ENCODE measurements around the gene PIGS.

The PIGS gene

DNA sequence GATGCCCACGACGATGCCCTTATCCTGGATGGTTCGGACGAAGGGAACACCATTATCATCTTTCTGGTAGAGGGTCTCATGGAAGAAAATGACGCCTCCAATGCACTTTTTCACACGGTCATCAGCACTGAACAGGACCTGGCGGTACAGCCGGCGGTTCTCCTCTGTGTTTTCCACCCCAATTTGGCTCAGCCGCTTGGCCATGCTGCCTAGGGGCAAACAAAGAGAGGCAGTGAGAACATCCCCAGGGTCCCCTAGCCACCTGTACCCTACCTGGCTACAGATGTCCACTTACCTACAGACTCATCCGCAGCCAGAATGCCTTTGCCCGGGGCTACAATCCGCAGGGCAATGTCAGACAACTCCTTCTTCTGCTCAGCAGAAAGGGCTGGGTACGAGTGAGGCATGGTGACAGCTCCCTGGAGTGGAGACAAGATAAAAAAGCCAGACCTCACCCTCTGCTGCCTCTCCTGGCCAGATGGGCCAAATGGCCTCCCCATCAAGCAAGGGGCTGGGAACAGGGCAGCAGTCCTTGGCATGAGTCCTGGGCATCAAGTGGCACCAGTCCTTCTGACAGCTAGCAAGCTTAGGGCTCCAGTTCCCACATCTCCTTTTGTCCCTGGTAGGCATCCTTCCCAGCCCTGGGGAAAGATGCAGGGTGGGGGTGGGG is 3.9 kb upstream of the PIGS start:
- Histone ChIP-seq H2BK12ac (ENCODE audit: low read length in 2 of 2) (no peak overlapping the region), H3K27ac (ENCODE audit: low read length, poor library complexity, severe bottlenecking) (no peak overlapping the region), H2BK5ac (ENCODE audit: low read depth, low read length, poor library complexity, severe bottlenecking) (no peak overlapping the region), H3K18ac (ENCODE audit: low read depth in 1 of 2, low read length in 2 of 2) (no peak overlapping the region), H3K23ac (ENCODE audit: low read length in 2 of 2) (no peak overlapping the region), H3K4me2 (ENCODE audit: low read length, poor library complexity, severe bottlenecking) (no peak overlapping the region), H3K9ac (ENCODE audit: low read length) (no peak overlapping the region), H3K79me1 (replicated peaks; ENCODE audit: low read length, poor library complexity, severe bottlenecking) (peaks cover 5% of the 10 kb centered on the region), H3K14ac (ENCODE audit: low read length in 2 of 2) (no peak overlapping the region), H2BK120ac (ENCODE audit: low read depth, low read length) (no peak overlapping the region), H3K4me1 (ENCODE audit: control insufficient read depth, insufficient read depth, low read depth, low read length) (peaks cover 12% of the 10 kb centered on the region), H3K4me3 (ENCODE audit: insufficient read depth in 1 of 2, low read depth in 1 of 2, low read length in 2 of 2) (no peak overlapping the region), H3K4ac (ENCODE audit: low read depth in 1 of 2, low read length in 2 of 2) (no peak overlapping the region), H2BK15ac (ENCODE audit: low read depth, poor library complexity, severe bottlenecking) (no peak overlapping the region), H2AK5ac (ENCODE audit: low read length, severe bottlenecking) (no peak overlapping the region), H4K91ac (ENCODE audit: low read length) (no peak overlapping the region), H4K8ac (ENCODE audit: low read length) (no peak overlapping the region), H3K36me3 (ENCODE audit: control insufficient read depth in 1 of 2, insufficient read depth in 2 of 2, low read depth in 1 of 2, low read length in 2 of 2) (peaks cover 22 to 33% of the 10 kb centered on the region in 2 experiments), H3K27me3 (ENCODE audit: control insufficient read depth in 1 of 2, insufficient read depth in 1 of 2, low read length in 2 of 2) (no peaks in the 10 kb centered on the region), H2AFZ (ENCODE audit: low read depth, low read length) (no peak overlapping the region), H3K9me3 (ENCODE audit: control insufficient read depth, low read length) (no peaks in the 10 kb centered on the region)
- DNase-seq: no peak
- 93% methylated on average over 14 of the region's 14 CpGs for WGBS

- H4K91ac ChIP-seq (ENCODE audit: low read length): no peak overlapping the region
- H3K14ac ChIP-seq (ENCODE audit: low read length in 2 of 2): no peak overlapping the region
- no peak overlapping the region for H2AK5ac ChIP-seq (ENCODE audit: low read length, severe bottlenecking)
- H2BK120ac ChIP-seq (ENCODE audit: low read depth, low read length): no peak overlapping the region
- H3K4ac ChIP-seq (ENCODE audit: low read depth in 1 of 2, low read length in 2 of 2): no peak overlapping the region
- no peak overlapping the region for H2AFZ ChIP-seq (ENCODE audit: low read depth, low read length)
- peaks cover 6% of the 10 kb centered on the region for H3K79me1 ChIP-seq (replicated peaks; ENCODE audit: low read length, poor library complexity, severe bottlenecking)
- no peak overlapping the region for H2BK15ac ChIP-seq (ENCODE audit: low read depth, poor library complexity, severe bottlenecking)
- H3K9ac ChIP-seq (ENCODE audit: low read length): no peak overlapping the region
- H3K23ac ChIP-seq (ENCODE audit: low read length in 2 of 2): no peak overlapping the region
- H3K4me2 ChIP-seq (ENCODE audit: low read length, poor library complexity, severe bottlenecking): no peak overlapping the region
- 97% methylated on average over 6 of the region's 7 CpGs for WGBS
- H3K27me3 ChIP-seq (ENCODE audit: control insufficient read depth in 1 of 2, insufficient read depth in 1 of 2, low read length in 2 of 2): no peaks in the 10 kb centered on the region
- no peak overlapping the region for H3K18ac ChIP-seq (ENCODE audit: low read depth in 1 of 2, low read length in 2 of 2)
- H2BK12ac ChIP-seq (ENCODE audit: low read length in 2 of 2): no peak overlapping the region
- no peaks in the 10 kb centered on the region for H3K9me3 ChIP-seq (ENCODE audit: control insufficient read depth, low read length)
- H3K36me3 ChIP-seq (ENCODE audit: control insufficient read depth in 1 of 2, insufficient read depth in 2 of 2, low read depth in 1 of 2, low read length in 2 of 2): peaks cover 18 to 26% of the 10 kb centered on the region in 2 experiments
- DNase-seq: no peak
- no peak overlapping the region for H4K8ac ChIP-seq (ENCODE audit: low read length)
- peaks cover 14% of the 10 kb centered on the region for H3K4me1 ChIP-seq (ENCODE audit: control insufficient read depth, insufficient read depth, low read depth, low read length)
- no peak overlapping the region for H2BK5ac ChIP-seq (ENCODE audit: low read depth, low read length, poor library complexity, severe bottlenecking)
- no peak overlapping the region for H3K4me3 ChIP-seq (ENCODE audit: insufficient read depth in 1 of 2, low read depth in 1 of 2, low read length in 2 of 2)
- no peak overlapping the region for H3K27ac ChIP-seq (ENCODE audit: low read length, poor library complexity, severe bottlenecking)
Observed at GRCh38 chr17:28574526-28574925, 3.2 kb upstream of the PIGS start.

DNA sequence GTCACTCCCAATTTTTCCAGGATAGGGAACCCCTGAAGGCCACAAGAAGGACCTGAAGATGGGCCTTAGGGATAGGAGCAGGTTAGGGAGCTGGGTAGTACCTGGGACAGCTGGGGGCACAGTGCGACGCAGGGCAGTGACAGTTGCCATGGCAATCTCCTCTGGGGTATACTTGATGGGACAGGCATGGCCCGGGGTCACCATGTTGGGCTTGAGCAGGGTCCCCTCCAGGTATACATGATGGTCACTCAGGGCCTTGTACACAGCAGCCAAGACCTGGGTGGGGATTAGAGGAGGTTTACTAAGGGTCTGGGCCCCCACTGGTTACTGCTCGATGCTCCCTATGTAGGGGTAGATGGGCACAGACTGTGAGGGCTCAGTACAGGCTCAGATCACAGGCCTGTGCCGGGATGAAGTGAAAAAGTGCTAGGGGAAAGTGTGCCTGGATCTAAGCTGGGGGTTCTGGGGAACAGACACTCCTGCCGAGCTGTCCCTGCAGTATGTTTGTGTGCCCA is 2.7 kb upstream of the PIGS start:
- Histone ChIP-seq H2BK120ac (ENCODE audit: low read depth, low read length) (no peak overlapping the region), H2BK12ac (ENCODE audit: low read length in 2 of 2) (no peak overlapping the region), H2BK15ac (ENCODE audit: low read depth, poor library complexity, severe bottlenecking) (no peak overlapping the region)

GRCh38 chr17:28573521-28573920 is 2.2 kb upstream of the PIGS start:
- Histone ChIP-seq H3K79me1 (replicated peaks; ENCODE audit: low read length, poor library complexity, severe bottlenecking) (peaks cover 10% of the 10 kb centered on the region), H4K91ac (ENCODE audit: low read length) (no peak overlapping the region), H2AK5ac (ENCODE audit: low read length, severe bottlenecking) (no peak overlapping the region), H3K18ac (ENCODE audit: low read depth in 1 of 2, low read length in 2 of 2) (no peak overlapping the region), H3K4me1 (ENCODE audit: control insufficient read depth, insufficient read depth, low read depth, low read length) (peaks cover 14% of the 10 kb centered on the region), H3K4ac (ENCODE audit: low read depth in 1 of 2, low read length in 2 of 2) (no peak overlapping the region), H2BK15ac (ENCODE audit: low read depth, poor library complexity, severe bottlenecking) (no peak overlapping the region), H3K14ac (ENCODE audit: low read length in 2 of 2) (no peak overlapping the region), H3K9ac (ENCODE audit: low read length) (no peak overlapping the region), H3K27me3 (ENCODE audit: control insufficient read depth in 1 of 2, insufficient read depth in 1 of 2, low read length in 2 of 2) (no peaks in the 10 kb centered on the region), H3K9me3 (ENCODE audit: control insufficient read depth, low read length) (no peaks in the 10 kb centered on the region), H2BK5ac (ENCODE audit: low read depth, low read length, poor library complexity, severe bottlenecking) (no peak overlapping the region), H3K4me2 (ENCODE audit: low read length, poor library complexity, severe bottlenecking) (no peak overlapping the region), H2BK120ac (ENCODE audit: low read depth, low read length) (no peak overlapping the region), H3K36me3 (ENCODE audit: control insufficient read depth in 1 of 2, insufficient read depth in 2 of 2, low read depth in 1 of 2, low read length in 2 of 2) (peaks cover 10 to 16% of the 10 kb centered on the region in 2 experiments), H2BK12ac (ENCODE audit: low read length in 2 of 2) (no peak overlapping the region), H2AFZ (ENCODE audit: low read depth, low read length) (no peak overlapping the region), H3K27ac (ENCODE audit: low read length, poor library complexity, severe bottlenecking) (no peak overlapping the region), H3K4me3 (ENCODE audit: insufficient read depth in 1 of 2, low read depth in 1 of 2, low read length in 2 of 2) (no peak overlapping the region), H4K8ac (ENCODE audit: low read length) (no peak overlapping the region), H3K23ac (ENCODE audit: low read length in 2 of 2) (no peak overlapping the region)
- 94% methylated on average over 9 of the region's 9 CpGs for WGBS
- DNase-seq: no peak

More for the DNA sequence above, 2.7 kb upstream of the PIGS start:
- Histone ChIP-seq H2BK5ac (ENCODE audit: low read depth, low read length, poor library complexity, severe bottlenecking) (no peak overlapping the region), H3K36me3 (ENCODE audit: control insufficient read depth in 1 of 2, insufficient read depth in 2 of 2, low read depth in 1 of 2, low read length in 2 of 2) (peaks cover 15 to 21% of the 10 kb centered on the region in 2 experiments), H3K14ac (ENCODE audit: low read length in 2 of 2) (no peak overlapping the region), H3K18ac (ENCODE audit: low read depth in 1 of 2, low read length in 2 of 2) (no peak overlapping the region), H4K91ac (ENCODE audit: low read length) (no peak overlapping the region), H2AK5ac (ENCODE audit: low read length, severe bottlenecking) (no peak overlapping the region), H3K23ac (ENCODE audit: low read length in 2 of 2) (no peak overlapping the region), H3K4me2 (ENCODE audit: low read length, poor library complexity, severe bottlenecking) (no peak overlapping the region), H3K27ac (ENCODE audit: low read length, poor library complexity, severe bottlenecking) (no peak overlapping the region), H3K9ac (ENCODE audit: low read length) (no peak overlapping the region), H3K9me3 (ENCODE audit: control insufficient read depth, low read length) (no peaks in the 10 kb centered on the region), H3K27me3 (ENCODE audit: control insufficient read depth in 1 of 2, insufficient read depth in 1 of 2, low read length in 2 of 2) (no peaks in the 10 kb centered on the region), H4K8ac (ENCODE audit: low read length) (no peak overlapping the region), H3K4ac (ENCODE audit: low read depth in 1 of 2, low read length in 2 of 2) (no peak overlapping the region), H3K4me3 (ENCODE audit: insufficient read depth in 1 of 2, low read depth in 1 of 2, low read length in 2 of 2) (no peak overlapping the region), H3K4me1 (ENCODE audit: control insufficient read depth, insufficient read depth, low read depth, low read length) (peaks cover 14% of the 10 kb centered on the region), H3K79me1 (replicated peaks; ENCODE audit: low read length, poor library complexity, severe bottlenecking) (peaks cover 10% of the 10 kb centered on the region), H2AFZ (ENCODE audit: low read depth, low read length) (no peak overlapping the region)
- WGBS: 98% methylated on average over 6 of the region's 6 CpGs
- no peak for DNase-seq

Data from mesenchymal stem cell (in vitro differentiated cells and primary cell).